ENCODE results near the gene MRPL21.

Gene MRPL21

GRCh38 chr11:68933605-68934320 lies 30.1 kb upstream of the MRPL21 start:
- H3K27me3 ChIP-seq (ENCODE audit: control insufficient read depth, insufficient read depth, low read length), result no peaks in the 10 kb centered on the region
- no peak overlapping the region for H3K4me3 ChIP-seq (ENCODE audit: low read length)
- H3K4me2 ChIP-seq (ENCODE audit: low read length), result no peak overlapping the region
- H3K9me3 ChIP-seq (replicated peaks; ENCODE audit: low read length), result no peaks in the 10 kb centered on the region
- H3K9ac ChIP-seq (ENCODE audit: low read depth, low read length), result no peak overlapping the region
- no peaks in the 10 kb centered on the region for H3K4me1 ChIP-seq (ENCODE audit: control insufficient read depth, insufficient read depth, low read length)
- H3K36me3 ChIP-seq (ENCODE audit: insufficient read depth, low read length), result peaks cover 59% of the 10 kb centered on the region

GRCh38 chr11:68932933-68933577 lies 29.4 kb upstream of the MRPL21 start:
- Histone ChIP-seq H3K9ac (ENCODE audit: low read depth, low read length) (no peak overlapping the region), H3K4me1 (ENCODE audit: control insufficient read depth, insufficient read depth, low read length) (no peaks in the 10 kb centered on the region), H3K9me3 (replicated peaks; ENCODE audit: low read length) (no peaks in the 10 kb centered on the region), H3K4me3 (ENCODE audit: low read length) (no peak overlapping the region), H3K4me2 (ENCODE audit: low read length) (no peak overlapping the region), H3K36me3 (ENCODE audit: insufficient read depth, low read length) (peaks cover 58% of the 10 kb centered on the region), H3K27me3 (ENCODE audit: control insufficient read depth, insufficient read depth, low read length) (no peaks in the 10 kb centered on the region)

GRCh38 chr11:68932358-68932757 lies 28.7 kb upstream of the MRPL21 start:
- no peak overlapping the region for H3K4me3 ChIP-seq (ENCODE audit: low read length)
- no peaks in the 10 kb centered on the region for H3K27me3 ChIP-seq (ENCODE audit: control insufficient read depth, insufficient read depth, low read length)
- no peak overlapping the region for H3K4me2 ChIP-seq (ENCODE audit: low read length)
- H3K36me3 ChIP-seq (ENCODE audit: insufficient read depth, low read length), result peaks cover 63% of the 10 kb centered on the region
- no peak overlapping the region for H3K9ac ChIP-seq (ENCODE audit: low read depth, low read length)
- H3K9me3 ChIP-seq (replicated peaks; ENCODE audit: low read length), result no peaks in the 10 kb centered on the region
- H3K4me1 ChIP-seq (ENCODE audit: control insufficient read depth, insufficient read depth, low read length), result no peaks in the 10 kb centered on the region

DNA sequence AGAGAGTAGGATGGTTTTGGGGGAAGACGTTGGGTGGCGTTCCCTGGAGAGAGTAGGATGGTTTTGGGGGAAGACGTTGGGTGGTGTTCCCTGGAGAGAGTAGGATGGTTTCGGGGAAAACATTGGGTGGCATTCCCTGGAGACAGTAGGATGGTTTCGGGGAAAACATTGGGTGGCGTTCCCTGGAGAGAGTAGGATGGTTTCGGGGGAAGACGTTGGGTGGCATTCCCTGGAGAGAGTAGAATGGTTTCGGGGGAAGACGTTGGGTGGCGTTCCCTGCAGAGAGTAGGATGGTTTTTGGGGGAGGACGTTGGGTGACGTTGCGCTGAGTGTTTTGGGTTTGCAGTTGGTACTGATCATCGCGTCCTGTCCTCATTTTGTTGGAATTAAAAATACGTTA lies 28.3 kb upstream of the MRPL21 start:
- Histone ChIP-seq H3K4me3 (ENCODE audit: low read length) (no peak overlapping the region), H3K36me3 (ENCODE audit: insufficient read depth, low read length) (peaks cover 64% of the 10 kb centered on the region), H3K27me3 (ENCODE audit: control insufficient read depth, insufficient read depth, low read length) (no peaks in the 10 kb centered on the region), H3K4me1 (ENCODE audit: control insufficient read depth, insufficient read depth, low read length) (no peaks in the 10 kb centered on the region), H3K9me3 (replicated peaks; ENCODE audit: low read length) (no peaks in the 10 kb centered on the region), H3K4me2 (ENCODE audit: low read length) (no peak overlapping the region), H3K9ac (ENCODE audit: low read depth, low read length) (no peak overlapping the region)

GRCh38 chr11:68930991-68931855 lies 27.6 kb upstream of the MRPL21 start:
- no peaks in the 10 kb centered on the region for H3K9me3 ChIP-seq (replicated peaks; ENCODE audit: low read length)
- H3K4me1 ChIP-seq (ENCODE audit: control insufficient read depth, insufficient read depth, low read length), result no peaks in the 10 kb centered on the region
- no peak overlapping the region for H3K9ac ChIP-seq (ENCODE audit: low read depth, low read length)
- peaks cover 66% of the 10 kb centered on the region for H3K36me3 ChIP-seq (ENCODE audit: insufficient read depth, low read length)
- H3K4me2 ChIP-seq (ENCODE audit: low read length), result no peak overlapping the region
- H3K27me3 ChIP-seq (ENCODE audit: control insufficient read depth, insufficient read depth, low read length), result no peaks in the 10 kb centered on the region
- H3K4me3 ChIP-seq (ENCODE audit: low read length), result no peak overlapping the region

DNA sequence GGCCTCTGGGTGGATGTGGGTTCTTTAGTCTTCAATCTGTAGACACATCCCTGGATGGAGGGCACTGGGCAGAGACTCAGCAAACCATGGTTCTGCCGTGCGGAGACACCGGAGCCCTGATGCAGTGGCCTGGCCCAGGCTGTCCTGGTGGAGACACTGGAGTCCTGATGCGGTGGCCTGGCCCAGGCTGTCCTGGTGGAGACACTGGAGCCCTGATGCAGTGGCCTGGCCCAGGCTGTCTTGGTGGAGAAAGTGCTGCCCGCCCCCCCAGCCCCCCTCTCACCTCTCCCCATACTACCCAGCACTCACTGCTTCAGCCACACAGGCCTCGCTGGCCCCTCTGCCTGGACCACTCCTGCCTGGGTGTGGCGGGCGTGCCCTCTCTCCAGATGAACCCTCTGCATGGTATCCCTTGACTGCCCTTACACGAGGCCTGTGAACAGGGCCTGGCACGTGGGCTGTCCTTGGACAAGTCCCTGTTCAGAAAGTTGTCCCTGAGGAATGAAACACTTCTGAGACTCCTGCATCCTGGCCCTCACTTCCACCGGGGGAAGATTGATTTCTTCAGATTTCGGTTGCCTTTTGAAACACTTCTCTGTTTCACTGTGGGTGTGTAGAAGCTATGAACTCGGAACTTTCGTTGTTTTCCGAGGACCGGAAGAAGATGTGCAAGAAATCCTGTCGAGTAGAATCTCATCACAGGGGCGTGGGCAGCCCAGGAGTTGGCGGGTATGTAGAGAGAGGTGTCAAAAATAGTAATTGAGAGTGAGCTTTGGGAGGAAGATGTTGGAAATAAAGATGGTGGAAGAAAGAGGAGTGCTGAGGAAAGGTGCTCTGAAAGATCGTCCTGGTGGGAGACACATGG lies 26.3 kb upstream of the MRPL21 start:
- H3K27me3 ChIP-seq (ENCODE audit: control insufficient read depth, insufficient read depth, low read length), result no peaks in the 10 kb centered on the region
- no peak overlapping the region for H3K4me3 ChIP-seq (ENCODE audit: low read length)
- no peaks in the 10 kb centered on the region for H3K4me1 ChIP-seq (ENCODE audit: control insufficient read depth, insufficient read depth, low read length)
- H3K36me3 ChIP-seq (ENCODE audit: insufficient read depth, low read length), result peaks cover 64% of the 10 kb centered on the region
- no peak overlapping the region for H3K9ac ChIP-seq (ENCODE audit: low read depth, low read length)
- no peak overlapping the region for H3K4me2 ChIP-seq (ENCODE audit: low read length)
- peaks cover 8% of the 10 kb centered on the region for H3K9me3 ChIP-seq (replicated peaks; ENCODE audit: low read length)

DNA sequence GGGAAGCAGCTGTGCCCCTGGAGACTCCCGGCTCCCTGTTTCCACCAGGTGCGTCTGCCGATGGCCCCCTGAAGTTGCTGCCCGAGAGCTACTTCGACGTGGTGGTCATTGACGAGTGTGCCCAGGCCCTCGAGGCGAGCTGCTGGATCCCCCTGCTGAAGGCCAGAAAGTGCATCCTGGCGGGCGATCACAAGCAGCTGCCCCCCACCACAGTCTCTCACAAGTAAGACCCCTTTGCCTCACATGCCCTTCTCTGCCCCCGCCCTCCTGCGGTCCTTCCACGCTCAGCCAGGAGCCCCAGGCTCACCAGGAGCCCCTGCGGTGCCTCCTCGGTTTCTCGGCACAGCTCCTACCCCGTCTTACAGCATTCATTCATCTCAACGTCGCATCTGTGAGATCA lies 25.5 kb upstream of the MRPL21 start:
- Histone ChIP-seq H3K4me2 (ENCODE audit: low read length) (no peak overlapping the region), H3K4me1 (ENCODE audit: control insufficient read depth, insufficient read depth, low read length) (no peaks in the 10 kb centered on the region), H3K27me3 (ENCODE audit: control insufficient read depth, insufficient read depth, low read length) (no peaks in the 10 kb centered on the region), H3K36me3 (ENCODE audit: insufficient read depth, low read length) (peaks cover 70% of the 10 kb centered on the region), H3K4me3 (ENCODE audit: low read length) (no peak overlapping the region), H3K9ac (ENCODE audit: low read depth, low read length) (no peak overlapping the region), H3K9me3 (replicated peaks; ENCODE audit: low read length) (peaks cover 8% of the 10 kb centered on the region)

GRCh38 chr11:68928136-68928880 lies 24.7 kb upstream of the MRPL21 start:
- Histone ChIP-seq H3K4me2 (ENCODE audit: low read length) (no peak overlapping the region), H3K9me3 (replicated peaks; ENCODE audit: low read length) (peaks cover 8% of the 10 kb centered on the region), H3K4me1 (ENCODE audit: control insufficient read depth, insufficient read depth, low read length) (no peaks in the 10 kb centered on the region), H3K9ac (ENCODE audit: low read depth, low read length) (no peak overlapping the region), H3K27me3 (ENCODE audit: control insufficient read depth, insufficient read depth, low read length) (no peaks in the 10 kb centered on the region), H3K36me3 (ENCODE audit: insufficient read depth, low read length) (peaks cover 74% of the 10 kb centered on the region), H3K4me3 (ENCODE audit: low read length) (no peak overlapping the region)

DNA sequence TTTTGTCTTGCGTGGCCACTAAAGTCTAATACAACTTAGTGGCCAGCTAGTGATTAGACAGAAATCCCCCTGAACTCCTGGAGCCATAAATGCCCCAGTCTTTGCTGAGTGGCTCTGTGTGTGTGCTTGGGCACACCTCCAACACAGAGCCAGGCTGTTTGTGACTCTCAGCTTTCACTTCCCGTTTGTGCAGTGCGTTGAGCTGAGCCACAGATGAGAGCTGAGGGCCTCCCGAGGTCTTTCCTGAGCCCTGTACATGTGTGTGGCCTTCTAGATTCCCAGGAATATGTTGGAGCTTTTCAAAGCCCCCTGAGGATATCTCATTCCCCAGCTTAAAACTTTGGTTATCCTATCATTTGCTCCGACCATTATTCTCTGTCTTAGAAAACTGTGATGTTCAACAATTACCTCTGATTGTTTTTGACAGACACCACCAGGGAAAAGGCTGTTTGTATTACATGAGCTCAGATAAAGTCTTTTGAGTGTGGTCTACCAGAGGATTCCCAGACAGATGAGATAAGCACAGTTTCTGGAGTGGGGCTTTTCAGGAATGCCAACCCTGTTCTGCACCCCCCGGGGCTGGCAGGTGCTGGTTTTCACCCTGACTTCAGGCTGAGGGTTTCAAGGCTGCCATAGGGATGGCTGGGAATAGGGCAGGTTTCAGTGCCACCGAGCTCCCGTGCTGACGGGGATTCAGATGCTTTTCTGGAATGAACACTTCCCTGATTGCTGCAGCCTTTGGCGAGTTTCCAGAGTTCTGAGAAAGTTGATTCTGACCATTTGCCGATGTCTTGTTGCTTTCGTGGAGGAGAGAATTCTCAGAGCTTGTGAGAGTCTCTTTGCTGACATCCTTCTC lies 23.9 kb upstream of the MRPL21 start:
- peaks cover 74% of the 10 kb centered on the region for H3K36me3 ChIP-seq (ENCODE audit: insufficient read depth, low read length)
- H3K27me3 ChIP-seq (ENCODE audit: control insufficient read depth, insufficient read depth, low read length), result no peaks in the 10 kb centered on the region
- H3K4me1 ChIP-seq (ENCODE audit: control insufficient read depth, insufficient read depth, low read length), result no peaks in the 10 kb centered on the region
- no peak overlapping the region for H3K4me2 ChIP-seq (ENCODE audit: low read length)
- H3K9ac ChIP-seq (ENCODE audit: low read depth, low read length), result no peak overlapping the region
- H3K4me3 ChIP-seq (ENCODE audit: low read length), result no peak overlapping the region
- peaks cover 8% of the 10 kb centered on the region for H3K9me3 ChIP-seq (replicated peaks; ENCODE audit: low read length)

DNA sequence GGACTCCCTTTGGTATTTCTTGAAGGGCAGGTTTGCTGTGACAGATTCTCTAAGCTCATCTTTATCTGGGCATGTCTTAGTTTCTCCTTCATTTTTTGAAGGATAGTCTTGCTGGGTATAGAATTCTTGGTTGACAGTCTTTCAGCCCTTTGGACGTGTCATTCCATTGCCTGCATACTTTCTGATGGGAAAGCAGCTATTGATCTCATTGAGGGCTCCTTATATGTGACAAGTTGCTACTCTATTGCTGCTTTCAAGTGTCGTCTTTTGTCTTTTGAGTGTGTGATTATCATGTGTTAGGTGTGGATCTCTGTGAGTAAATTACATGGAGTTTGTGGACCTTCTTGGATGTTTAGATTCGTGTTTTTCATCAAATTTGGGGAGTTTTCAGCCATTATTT lies 22.0 kb upstream of the MRPL21 start:
- Histone ChIP-seq H3K27me3 (ENCODE audit: control insufficient read depth, insufficient read depth, low read length) (no peaks in the 10 kb centered on the region), H3K9ac (ENCODE audit: low read depth, low read length) (no peak overlapping the region), H3K36me3 (ENCODE audit: insufficient read depth, low read length) (peaks cover 77% of the 10 kb centered on the region), H3K4me1 (ENCODE audit: control insufficient read depth, insufficient read depth, low read length) (no peaks in the 10 kb centered on the region), H3K9me3 (replicated peaks; ENCODE audit: low read length) (peaks cover 8% of the 10 kb centered on the region), H3K4me2 (ENCODE audit: low read length) (no peak overlapping the region), H3K4me3 (ENCODE audit: low read length) (no peak overlapping the region)

All from skeletal muscle satellite cell (primary cell).